ENCODE measurements around the gene CYP2W1.
"Not testable (repeated sequence)": the region's sequence is repeated elsewhere in the genome, so short reads cannot be mapped to it uniquely, and the experiment has no call there.

The CYP2W1 gene

DNA sequence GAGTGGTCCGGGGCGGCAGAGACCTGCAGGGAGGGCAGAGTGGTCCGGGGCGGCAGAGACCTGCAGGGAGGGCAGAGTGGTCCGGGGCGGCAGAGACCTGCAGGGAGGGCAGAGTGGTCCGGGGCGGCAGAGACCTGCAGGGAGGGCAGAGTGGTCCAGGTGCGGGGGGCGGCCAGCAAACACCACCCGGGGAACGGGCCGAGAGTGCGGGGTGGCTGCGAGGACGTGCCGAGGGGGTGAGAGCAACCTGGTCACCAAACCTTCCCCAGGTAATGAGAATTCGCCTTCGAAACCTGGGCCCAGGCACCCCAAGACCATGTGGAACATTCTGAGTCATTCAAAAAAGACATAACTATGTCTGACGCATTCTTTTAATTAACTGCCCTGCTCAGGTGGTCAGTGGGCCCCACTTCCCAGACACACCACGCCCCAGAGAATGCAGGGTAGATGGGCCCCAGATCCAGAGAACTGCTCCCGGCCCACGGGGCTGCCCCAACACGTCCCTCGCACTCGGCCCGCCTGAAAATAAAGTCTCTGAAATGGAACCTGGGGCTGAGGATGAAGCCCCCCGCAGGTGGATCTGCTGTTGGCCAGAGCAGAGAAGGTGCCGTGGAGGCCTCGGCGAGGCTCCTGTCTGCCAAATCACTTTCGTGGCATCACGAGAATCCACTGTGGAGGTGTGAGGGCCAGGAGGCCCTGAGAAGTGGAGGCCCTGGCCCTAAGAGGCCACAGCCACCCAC is 48.9 kb downstream of the CYP2W1 start:
- no peaks in the 10 kb centered on the region for H3K36me3 Mint-ChIP-seq (ENCODE audit: low read depth)
- DNase-seq (ENCODE audit: low spot score): no peak
- H3K9me3 Mint-ChIP-seq: no peaks in the 10 kb centered on the region
- no peak overlapping the region for H3K27ac Mint-ChIP-seq
- H3K4me3 Mint-ChIP-seq: no peak overlapping the region
- no peaks in the 10 kb centered on the region for H3K27me3 Mint-ChIP-seq (ENCODE audit: low read depth)
- peaks cover 29% of the 10 kb centered on the region for H3K4me1 Mint-ChIP-seq (ENCODE audit: low read depth)

GRCh38 chr7:1032536-1033181 is 49.7 kb downstream of the CYP2W1 start:
- Mint-ChIP-seq H3K9me3 (no peaks in the 10 kb centered on the region), H3K27me3 (ENCODE audit: low read depth) (no peaks in the 10 kb centered on the region), H3K36me3 (ENCODE audit: low read depth) (no peaks in the 10 kb centered on the region), H3K27ac (peak overlapping the region; percentile 31), H3K4me3 (no peak overlapping the region), H3K4me1 (ENCODE audit: low read depth) (peaks cover 26% of the 10 kb centered on the region)
- no peak for DNase-seq (ENCODE audit: low spot score)

DNA sequence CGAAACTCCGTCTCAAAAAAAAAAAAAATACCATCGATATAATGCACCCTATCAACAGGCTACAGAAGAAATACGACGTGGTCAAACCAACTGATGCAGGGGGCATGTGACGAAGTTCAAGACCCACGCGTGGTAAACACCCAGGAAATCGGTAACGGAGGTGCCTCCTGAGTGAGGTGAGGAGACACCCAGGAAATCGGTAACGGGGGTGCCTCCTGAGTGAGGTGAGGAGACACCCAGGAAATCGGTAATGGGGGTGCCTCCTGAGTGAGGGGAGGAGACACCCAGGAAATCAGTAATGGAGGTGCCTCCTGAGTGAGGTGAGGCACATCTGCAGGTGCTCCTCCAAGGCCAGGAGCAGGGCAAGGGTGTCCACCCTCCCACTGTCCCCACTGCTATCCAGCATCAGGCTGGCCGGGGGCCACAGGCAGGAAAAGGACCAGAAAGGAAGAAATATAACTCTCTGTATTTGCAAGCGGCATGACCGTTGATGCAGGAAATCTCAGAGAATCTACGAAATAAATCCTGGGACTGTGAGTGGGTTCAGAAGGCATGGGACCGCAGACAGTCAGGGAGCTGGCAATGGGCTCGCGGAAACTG is 50.7 kb downstream of the CYP2W1 start:
- H3K27ac Mint-ChIP-seq: peak overlapping the region; percentile 67
- no peaks in the 10 kb centered on the region for H3K9me3 Mint-ChIP-seq
- peaks cover 26% of the 10 kb centered on the region for H3K4me1 Mint-ChIP-seq (ENCODE audit: low read depth)
- peak overlapping the region; percentile 66 for H3K4me3 Mint-ChIP-seq
- H3K36me3 Mint-ChIP-seq (ENCODE audit: low read depth): no peaks in the 10 kb centered on the region
- H3K27me3 Mint-ChIP-seq (ENCODE audit: low read depth): no peaks in the 10 kb centered on the region
- DNase-seq (ENCODE audit: low spot score): no peak

DNA sequence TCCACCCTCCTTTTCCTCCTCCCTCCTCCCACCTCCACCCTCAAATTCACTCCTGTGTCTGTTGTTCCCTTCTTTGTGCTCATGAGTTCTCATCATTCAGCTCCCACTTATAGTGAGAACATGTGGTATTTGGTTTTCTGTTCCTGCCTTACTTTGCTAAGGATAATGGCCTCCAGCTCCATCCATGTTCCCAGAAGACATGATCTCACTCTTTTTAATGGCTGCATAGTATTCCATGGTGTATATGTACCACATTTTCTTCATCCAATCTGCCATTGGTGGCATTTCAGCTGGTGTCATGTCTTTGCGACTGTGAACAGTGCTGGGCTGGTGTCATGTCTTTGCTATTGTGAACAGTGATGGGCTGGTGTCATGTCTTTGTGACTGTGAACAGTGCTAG is 51.8 kb downstream of the CYP2W1 start:
- not testable (repeated sequence) for H3K27me3 Mint-ChIP-seq (ENCODE audit: low read depth); H3K27ac Mint-ChIP-seq; H3K36me3 Mint-ChIP-seq (ENCODE audit: low read depth); H3K9me3 Mint-ChIP-seq; DNase-seq (ENCODE audit: low spot score); H3K4me3 Mint-ChIP-seq
- peaks cover 22% of the 10 kb centered on the region for H3K4me1 Mint-ChIP-seq (ENCODE audit: low read depth)

DNA sequence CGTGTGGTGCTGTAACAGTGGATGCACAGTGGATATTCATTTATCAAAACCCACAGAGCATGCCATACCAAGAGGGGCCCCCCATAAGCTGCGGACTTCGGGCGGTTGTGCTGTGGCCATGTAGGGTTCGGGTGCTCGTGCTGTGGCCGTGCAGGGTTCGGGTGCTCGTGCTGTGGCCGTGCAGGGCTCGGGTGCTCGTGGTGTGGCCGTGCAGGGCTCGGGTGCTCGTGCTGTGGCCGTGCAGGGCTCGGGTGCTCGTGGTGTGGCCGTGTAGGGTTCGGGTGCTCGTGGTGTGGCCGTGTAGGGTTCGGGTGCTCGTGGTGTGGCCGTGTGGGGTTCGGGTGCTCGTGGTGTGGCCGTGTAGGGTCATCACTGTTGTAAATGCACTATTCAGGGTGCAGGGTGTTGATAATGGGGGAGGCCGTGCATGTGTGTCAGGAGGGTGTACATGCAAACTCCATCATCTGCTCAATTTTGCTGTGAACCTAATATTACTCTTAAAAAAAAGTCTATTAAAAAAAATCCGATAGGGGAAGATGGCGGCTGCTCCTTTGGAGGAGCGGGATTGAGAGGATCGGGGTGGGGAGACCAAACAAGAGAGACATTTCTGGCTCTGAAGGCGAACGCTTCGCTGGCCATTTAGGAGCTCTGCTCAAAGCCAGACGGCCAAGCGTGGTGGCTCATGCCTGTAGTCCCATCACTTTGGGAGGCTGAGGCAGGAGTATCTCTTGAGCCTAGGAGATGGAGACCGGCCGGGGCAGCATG is 53.4 kb downstream of the CYP2W1 start:
- DNase-seq (ENCODE audit: low spot score); H3K4me3 Mint-ChIP-seq; H3K27me3 Mint-ChIP-seq (ENCODE audit: low read depth); H3K27ac Mint-ChIP-seq; H3K9me3 Mint-ChIP-seq; H3K36me3 Mint-ChIP-seq (ENCODE audit: low read depth): not testable (repeated sequence)
- peaks cover 22% of the 10 kb centered on the region for H3K4me1 Mint-ChIP-seq (ENCODE audit: low read depth)

Measured in T-helper 2 cell treated with Interferon-gamma antibody and Interleukin-4, amounts not matched to agents 5 μg/mL and 100 μg/mL, for 36 hours (primary cell).